C4-2B (cell line): ENCODE data around the gene CDH12.

ENCODE experiments used
- CTCF ChIP-seq: fragments of 450-650 bp; conservative IDR thresholded peaks from 2 replicates; pipeline ENCODE4 v1.5.1; 2017; ENCODE audit warnings: mild to moderate bottlenecking
- ZFX ChIP-seq: fragments of 450-650 bp; IDR thresholded peaks from 2 replicates; pipeline ENCODE4 v1.6.1; 2017

DNA sequence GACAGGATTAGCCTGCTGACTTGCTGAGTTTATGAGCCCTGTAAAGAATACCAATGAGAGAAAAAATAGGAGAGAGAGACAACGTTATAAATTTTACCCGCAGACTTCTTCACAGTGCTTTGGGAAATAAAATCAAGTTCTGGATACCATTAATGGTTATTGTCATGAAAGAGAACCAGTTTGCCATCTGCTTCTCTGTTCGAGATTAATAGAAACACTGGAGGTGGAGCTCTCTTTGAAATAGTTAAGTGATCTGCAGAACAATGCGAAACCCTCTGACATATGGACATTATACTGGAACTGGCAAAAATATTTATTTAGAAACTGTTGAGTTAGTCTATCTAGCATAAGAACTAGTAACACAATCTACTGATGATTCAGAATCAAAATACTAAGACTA is 500.7 kb downstream of the CDH12 start:
- TF ChIP-seq CTCF (no peak), ZFX (no peak)
